SH-SY5Y (cell line): ENCODE data around the gene DNAJC15.

ENCODE experiments used
- GATA2 ChIP-seq: IDR thresholded peaks from 2 replicates; pipeline ENCODE4 v1.6.1; 2011; ENCODE audit warnings: mild to moderate bottlenecking, low read depth, low read length
- GATA3 ChIP-seq: IDR thresholded peaks from 2 replicates; pipeline ENCODE4 v1.6.1; 2011; ENCODE audit warnings: low read depth, mild to moderate bottlenecking, low read length, moderate library complexity

- TF ChIP-seq GATA2 (no peak), GATA3 (no peak)
Observed at GRCh38 chr13:43124490-43124889, 101.1 kb downstream of the DNAJC15 start.
